ENCODE measurements around the gene RGS7. TPM values are rescaled to one million over a fixed set of nuclear protein-coding genes. Genes with fewer than 3 reads are reported as not detected.

The RGS7 gene
- total RNA-seq, 1 donor = 0.36 TPM

- Histone ChIP-seq H2AFZ (ENCODE audit: low read length) (no peak overlapping the region), H3K27me3 (ENCODE audit: insufficient read depth, low read length) (no peaks in the 10 kb centered on the region), H3K4me1 (ENCODE audit: insufficient read depth, low read length) (no peaks in the 10 kb centered on the region), H3K4me2 (ENCODE audit: insufficient read depth, low read length) (no peak overlapping the region), H4K20me1 (ENCODE audit: insufficient read depth, low read length) (no peaks in the 10 kb centered on the region), H3K4me3 (ENCODE audit: insufficient read depth, low read length) (no peak overlapping the region), H3K27ac (ENCODE audit: low read depth, low read length) (no peak overlapping the region), H3K9me3 (ENCODE audit: low read depth, low read length) (no peaks in the 10 kb centered on the region), H3K79me2 (ENCODE audit: insufficient read depth, low read length) (no peaks in the 10 kb centered on the region), H3K36me3 (ENCODE audit: insufficient read depth, low read length) (no peaks in the 10 kb centered on the region)
- DNase-seq (ENCODE audit: insufficient read length, low spot score, missing footprints) = peak; percentile 60
- no peak for TF ChIP-seq CTCF (IDR thresholded peaks at IDR 0.05; ENCODE audit: extremely low read depth, low read depth, low read length)
These were observed 193.6 kb downstream of the RGS7 start for GRCh38 chr1:241163363-241163762.

GRCh38 chr1:241161188-241161689 lies 195.8 kb downstream of the RGS7 start:
- no peak overlapping the region for H3K27ac ChIP-seq (ENCODE audit: low read depth, low read length)
- H4K20me1 ChIP-seq (ENCODE audit: insufficient read depth, low read length) = no peaks in the 10 kb centered on the region
- H3K36me3 ChIP-seq (ENCODE audit: insufficient read depth, low read length) = no peaks in the 10 kb centered on the region
- no peak for TF ChIP-seq CTCF (IDR thresholded peaks at IDR 0.05; ENCODE audit: extremely low read depth, low read depth, low read length)
- no peak overlapping the region for H3K4me2 ChIP-seq (ENCODE audit: insufficient read depth, low read length)
- no peaks in the 10 kb centered on the region for H3K9me3 ChIP-seq (ENCODE audit: low read depth, low read length)
- no peaks in the 10 kb centered on the region for H3K27me3 ChIP-seq (ENCODE audit: insufficient read depth, low read length)
- H3K4me3 ChIP-seq (ENCODE audit: insufficient read depth, low read length) = no peak overlapping the region
- no peak overlapping the region for H2AFZ ChIP-seq (ENCODE audit: low read length)
- DNase-seq (ENCODE audit: insufficient read length, low spot score, missing footprints) = no peak
- no peaks in the 10 kb centered on the region for H3K79me2 ChIP-seq (ENCODE audit: insufficient read depth, low read length)
- H3K4me1 ChIP-seq (ENCODE audit: insufficient read depth, low read length) = no peaks in the 10 kb centered on the region

GRCh38 chr1:241157435-241157834 lies 199.6 kb downstream of the RGS7 start:
- Histone ChIP-seq H3K79me2 (ENCODE audit: insufficient read depth, low read length) (no peaks in the 10 kb centered on the region), H3K4me2 (ENCODE audit: insufficient read depth, low read length) (no peak overlapping the region), H2AFZ (ENCODE audit: low read length) (no peak overlapping the region), H3K27me3 (ENCODE audit: insufficient read depth, low read length) (no peaks in the 10 kb centered on the region), H3K4me1 (ENCODE audit: insufficient read depth, low read length) (no peaks in the 10 kb centered on the region), H3K9me3 (ENCODE audit: low read depth, low read length) (no peaks in the 10 kb centered on the region), H3K4me3 (ENCODE audit: insufficient read depth, low read length) (no peak overlapping the region), H3K36me3 (ENCODE audit: insufficient read depth, low read length) (no peaks in the 10 kb centered on the region), H3K27ac (ENCODE audit: low read depth, low read length) (no peak overlapping the region), H4K20me1 (ENCODE audit: insufficient read depth, low read length) (no peaks in the 10 kb centered on the region)
- DNase-seq (ENCODE audit: insufficient read length, low spot score, missing footprints) = no peak
- TF ChIP-seq CTCF (IDR thresholded peaks at IDR 0.05; ENCODE audit: extremely low read depth, low read depth, low read length) = no peak

GRCh38 chr1:241156231-241156965 lies 200.6 kb downstream of the RGS7 start:
- H3K9me3 ChIP-seq (ENCODE audit: low read depth, low read length) = no peaks in the 10 kb centered on the region
- H3K4me1 ChIP-seq (ENCODE audit: insufficient read depth, low read length) = no peaks in the 10 kb centered on the region
- H3K27ac ChIP-seq (ENCODE audit: low read depth, low read length) = no peak overlapping the region
- no peak overlapping the region for H3K4me3 ChIP-seq (ENCODE audit: insufficient read depth, low read length)
- DNase-seq (ENCODE audit: insufficient read length, low spot score, missing footprints) = peak; percentile 51
- H3K36me3 ChIP-seq (ENCODE audit: insufficient read depth, low read length) = no peaks in the 10 kb centered on the region
- H3K4me2 ChIP-seq (ENCODE audit: insufficient read depth, low read length) = no peak overlapping the region
- no peak overlapping the region for H2AFZ ChIP-seq (ENCODE audit: low read length)
- TF ChIP-seq CTCF (IDR thresholded peaks at IDR 0.05; ENCODE audit: extremely low read depth, low read depth, low read length) = no peak
- H3K79me2 ChIP-seq (ENCODE audit: insufficient read depth, low read length) = no peaks in the 10 kb centered on the region
- no peaks in the 10 kb centered on the region for H3K27me3 ChIP-seq (ENCODE audit: insufficient read depth, low read length)
- no peaks in the 10 kb centered on the region for H4K20me1 ChIP-seq (ENCODE audit: insufficient read depth, low read length)

Data from osteoblast (primary cell).